GM23338 (cell line): ENCODE results near the gene CAD. TPM values are rescaled to one million over a fixed set of nuclear protein-coding genes. Genes with fewer than 3 reads are reported as not detected.

Experiments used
- ATAC-seq: fragments of 200-7000 bp; cut with Tn5 transposase; 3 replicates; pipeline ENCODE4 v1.9.1; 2020
- DNase-seq: peaks from one replicate; pipeline ENCODE4 v3.0.0-alpha.2; 2015; ENCODE audit warnings: low spot score
- H2AFZ ChIP-seq: fragments of 200-600 bp; sonication (generic); 2 replicates; pipeline ENCODE4 v1.8.0; 2016; ENCODE audit warnings: antibody characterized with exemption, mild to moderate bottlenecking, moderate library complexity
- H3F3A ChIP-seq: fragments of 200-600 bp; sonication (generic); replicated peaks from 2 replicates; pipeline ENCODE4 v1.8.0; 2017; ENCODE audit warnings: antibody characterized with exemption, mixed run types, low read depth
- H3K27ac ChIP-seq: fragments of 200-600 bp; sonication (generic); 2 replicates; pipeline ENCODE4 v1.6.1; 2016; ENCODE audit warnings: low read depth
- H3K27me3 ChIP-seq: fragments of 200-600 bp; sonication (generic); 2 replicates; pipeline ENCODE4 v1.8.0; 2016; ENCODE audit warnings: mild to moderate bottlenecking, mixed run types, moderate library complexity; ENCODE audit not compliant: insufficient read depth
- H3K36me3 ChIP-seq: fragments of 200-600 bp; sonication (generic); 2 replicates; pipeline ENCODE4 v1.8.0; 2016; ENCODE audit warnings: mild to moderate bottlenecking; ENCODE audit not compliant: insufficient read depth
- H3K4me1 ChIP-seq: fragments of 200-600 bp; sonication (generic); 2 replicates; pipeline ENCODE4 v1.8.0; 2016; ENCODE audit warnings: mild to moderate bottlenecking, moderate library complexity; ENCODE audit not compliant: insufficient read depth
- H3K4me2 ChIP-seq: fragments of 200-600 bp; sonication (generic); 2 replicates; pipeline ENCODE4 v1.7.1; 2017; ENCODE audit warnings: mixed run types
- H3K4me3 ChIP-seq: fragments of 200-600 bp; sonication (generic); 2 replicates; pipeline ENCODE4 v1.6.1; 2016; ENCODE audit warnings: mixed run types
- H3K79me2 ChIP-seq: fragments of 200-600 bp; sonication (generic); replicated peaks from 2 replicates; pipeline ENCODE4 v1.8.0; 2017; ENCODE audit warnings: mild to moderate bottlenecking; ENCODE audit not compliant: insufficient read depth
- H3K9me2 ChIP-seq: fragments of 200-600 bp; sonication (generic); 2 replicates; pipeline ENCODE4 v1.8.0; 2017; ENCODE audit not compliant: insufficient read depth
- H4K20me1 ChIP-seq: fragments of 200-600 bp; sonication (generic); replicated peaks from 2 replicates; pipeline ENCODE4 v1.8.0; 2017; ENCODE audit warnings: mild to moderate bottlenecking; ENCODE audit not compliant: insufficient read depth
- H3K27ac Mint-ChIP-seq: 2 replicates; pipeline ENCODE4 v1.8.0; 2020; ENCODE audit warnings: inconsistent platforms, mild to moderate bottlenecking, moderate library complexity, mixed read lengths
- H3K27me3 Mint-ChIP-seq: 3 replicates; pipeline ENCODE4 v1.8.0; 2022; ENCODE audit warnings: low read depth, mild to moderate bottlenecking, moderate library complexity, mixed read lengths, inconsistent platforms; ENCODE audit not compliant: insufficient read depth, poor library complexity
- H3K36me3 Mint-ChIP-seq: 3 replicates; pipeline ENCODE4 v1.8.0; 2021; ENCODE audit warnings: low read depth, mild to moderate bottlenecking, inconsistent platforms, moderate library complexity, mixed read lengths
- H3K4me1 Mint-ChIP-seq: 3 replicates; pipeline ENCODE4 v1.8.0; 2020; ENCODE audit warnings: mild to moderate bottlenecking, inconsistent platforms, mixed read lengths
- H3K4me3 Mint-ChIP-seq: 3 replicates; pipeline ENCODE4 v1.8.0; 2021; ENCODE audit warnings: moderate library complexity, mild to moderate bottlenecking, inconsistent platforms, mixed read lengths
- H3K9me3 Mint-ChIP-seq: 3 replicates; pipeline ENCODE4 v1.8.0; 2020; ENCODE audit warnings: moderate library complexity, mild to moderate bottlenecking, inconsistent platforms, mixed read lengths
- CREB1 ChIP-seq: fragments of 250-450 bp; sonication (Bioruptor Pico); IDR thresholded peaks from 2 replicates; pipeline ENCODE4 v1.5.0; 2020; ENCODE audit warnings: low read depth, mild to moderate bottlenecking, moderate library complexity
- EZH2 ChIP-seq: fragments of 200-600 bp; sonication (generic); IDR thresholded peaks from one replicate; pipeline ENCODE4 v1.8.0; 2017; ENCODE audit warnings: antibody characterized with exemption, mild to moderate bottlenecking, low read depth; ENCODE audit not compliant: unreplicated experiment
- EZH2phosphoT487 ChIP-seq: fragments of 200-600 bp; sonication (generic); IDR thresholded peaks from one replicate; pipeline ENCODE4 v1.8.1; 2018; ENCODE audit warnings: antibody characterized with exemption; ENCODE audit not compliant: unreplicated experiment
- JUNB ChIP-seq: IDR thresholded peaks from one replicate; pipeline ENCODE4 v1.6.1; 2016; ENCODE audit warnings: antibody characterized with exemption; ENCODE audit not compliant: unreplicated experiment
- NANOG ChIP-seq: IDR thresholded peaks from 2 replicates; pipeline ENCODE4 v1.6.1; 2016; ENCODE audit warnings: antibody characterized with exemption, borderline replicate concordance
- POLR2AphosphoS5 ChIP-seq: IDR thresholded peaks from 2 replicates; pipeline ENCODE4 v1.6.1; 2016; ENCODE audit warnings: antibody characterized with exemption, low read depth
- STAT1 ChIP-seq: IDR thresholded peaks from one replicate; pipeline ENCODE4 v1.6.1; 2016; ENCODE audit warnings: antibody characterized with exemption; ENCODE audit not compliant: unreplicated experiment
- ZNF114 ChIP-seq: fragments of 250-450 bp; sonication (Bioruptor Pico); IDR thresholded peaks from 2 replicates; pipeline ENCODE4 v1.5.0; 2020; ENCODE audit warnings: mild to moderate bottlenecking, moderate library complexity
- ZNF331 ChIP-seq: fragments of 250-450 bp; sonication (Bioruptor Pico); IDR thresholded peaks from 2 replicates; pipeline ENCODE4 v1.5.0; 2020; ENCODE audit warnings: low read depth, mild to moderate bottlenecking, moderate library complexity
- ZNF462 ChIP-seq: fragments of 250-450 bp; sonication (Bioruptor Pico); IDR thresholded peaks from 2 replicates; pipeline ENCODE4 v1.5.0; 2020; ENCODE audit warnings: mild to moderate bottlenecking, moderate library complexity
- polyA plus RNA-seq: library from polyadenylated mRNA; unstranded; fragments of >200 nt; fragmentation: Nextera tagmentation; extraction: Ambion mirVana; gene quantifications from 2 replicates; pipeline ENCODE4 v1.2.1, GENCODE V29; 2016
- total RNA-seq: library from RNA; depleted of rRNA; stranded (reverse); fragments of >200 nt; shearing (Covaris generic); gene quantifications from 2 replicates; pipeline ENCODE4 v1.2.3, GENCODE V29; 2014
- TF ChIP-seq, protein P1 (sequence below), 2 experiments: fragments of 200-600 bp in 1 of 2; sonication (generic) in 1 of 2; conservative IDR thresholded peaks; 2 replicates each; pipeline versions ENCODE4 v1.5.1 to v1.6.1; 2016 to 2017; ENCODE audit warnings: antibody characterized with exemption in 2 of 2, low read depth in 2 of 2, mild to moderate bottlenecking in 2 of 2, moderate library complexity in 1 of 2
- TF ChIP-seq, protein P2 (sequence below): IDR thresholded peaks from one replicate; pipeline ENCODE4 v1.6.1; 2018; ENCODE audit warnings: antibody characterized with exemption; ENCODE audit not compliant: unreplicated experiment
- TF ChIP-seq, protein P3 (sequence below): IDR thresholded peaks from 2 replicates; pipeline ENCODE4 v1.6.1; 2016; ENCODE audit warnings: antibody characterized with exemption

Gene CAD
- total and polyA plus RNA-seq, 2 experiments from 2014 or later = 38.1 to 147 TPM

DNA sequence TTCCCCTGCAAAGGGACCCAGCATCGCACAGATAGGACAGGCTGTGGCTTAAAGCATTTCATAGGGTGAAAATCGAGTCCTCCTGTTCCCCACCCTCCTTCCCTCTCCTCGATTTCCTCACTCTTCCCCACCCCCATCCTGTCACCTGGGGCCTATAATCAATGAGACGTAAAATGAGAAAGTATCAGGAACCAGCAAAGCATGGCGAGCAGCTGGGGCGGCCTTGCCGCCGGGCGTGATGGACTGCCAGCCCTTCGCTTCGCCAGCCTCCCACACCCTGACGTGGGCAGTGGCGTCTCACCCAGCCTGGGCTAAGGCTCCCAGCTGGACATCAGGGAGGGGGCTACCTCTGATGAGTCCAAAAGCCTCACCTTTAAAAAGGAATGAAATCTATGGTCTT is 34.6 kb downstream of the CAD start:
- no peaks in the 10 kb centered on the region for H3K9me2 ChIP-seq
- H3K4me2 ChIP-seq = no peak overlapping the region
- peaks cover 12% of the 10 kb centered on the region for H3F3A ChIP-seq
- no peaks in the 10 kb centered on the region for H3K36me3 ChIP-seq
- peaks cover 14% of the 10 kb centered on the region for H3K27me3 ChIP-seq
- Mint-ChIP-seq H3K4me3 (no peak overlapping the region), H3K27ac (no peak overlapping the region), H3K4me1 (peaks cover 18% of the 10 kb centered on the region), H3K36me3 (no peaks in the 10 kb centered on the region; the same call in 2 of the 3 replicates), H3K9me3 (no peaks in the 10 kb centered on the region), H3K27me3 (peaks cover 20% of the 10 kb centered on the region)
- DNase-seq (no peak), ATAC-seq (no peak)
- H3K27ac ChIP-seq = no peak overlapping the region
- no peaks in the 10 kb centered on the region for H4K20me1 ChIP-seq
- H2AFZ ChIP-seq = no peak overlapping the region
- no peak overlapping the region for H3K4me3 ChIP-seq
- H3K79me2 ChIP-seq = no peaks in the 10 kb centered on the region
- TF ChIP-seq JUNB (no peak), POLR2AphosphoS5 (no peak), STAT1 (no peak), NANOG (no peak), ZNF114 (CRISPR knock-in tag) (no peak), ZNF331 (no peak), CREB1 (CRISPR knock-in tag) (no peak), EZH2 (no peak), ZNF462 (CRISPR knock-in tag) (no peak), EZH2phosphoT487 (no peak)
- TF ChIP-seq, protein P1, sequence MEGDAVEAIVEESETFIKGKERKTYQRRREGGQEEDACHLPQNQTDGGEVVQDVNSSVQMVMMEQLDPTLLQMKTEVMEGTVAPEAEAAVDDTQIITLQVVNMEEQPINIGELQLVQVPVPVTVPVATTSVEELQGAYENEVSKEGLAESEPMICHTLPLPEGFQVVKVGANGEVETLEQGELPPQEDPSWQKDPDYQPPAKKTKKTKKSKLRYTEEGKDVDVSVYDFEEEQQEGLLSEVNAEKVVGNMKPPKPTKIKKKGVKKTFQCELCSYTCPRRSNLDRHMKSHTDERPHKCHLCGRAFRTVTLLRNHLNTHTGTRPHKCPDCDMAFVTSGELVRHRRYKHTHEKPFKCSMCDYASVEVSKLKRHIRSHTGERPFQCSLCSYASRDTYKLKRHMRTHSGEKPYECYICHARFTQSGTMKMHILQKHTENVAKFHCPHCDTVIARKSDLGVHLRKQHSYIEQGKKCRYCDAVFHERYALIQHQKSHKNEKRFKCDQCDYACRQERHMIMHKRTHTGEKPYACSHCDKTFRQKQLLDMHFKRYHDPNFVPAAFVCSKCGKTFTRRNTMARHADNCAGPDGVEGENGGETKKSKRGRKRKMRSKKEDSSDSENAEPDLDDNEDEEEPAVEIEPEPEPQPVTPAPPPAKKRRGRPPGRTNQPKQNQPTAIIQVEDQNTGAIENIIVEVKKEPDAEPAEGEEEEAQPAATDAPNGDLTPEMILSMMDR (conservative IDR thresholded peaks at IDR 0.05; ENCODE audit: low read depth in 2 of 2) = no peak
- TF ChIP-seq, protein P2, sequence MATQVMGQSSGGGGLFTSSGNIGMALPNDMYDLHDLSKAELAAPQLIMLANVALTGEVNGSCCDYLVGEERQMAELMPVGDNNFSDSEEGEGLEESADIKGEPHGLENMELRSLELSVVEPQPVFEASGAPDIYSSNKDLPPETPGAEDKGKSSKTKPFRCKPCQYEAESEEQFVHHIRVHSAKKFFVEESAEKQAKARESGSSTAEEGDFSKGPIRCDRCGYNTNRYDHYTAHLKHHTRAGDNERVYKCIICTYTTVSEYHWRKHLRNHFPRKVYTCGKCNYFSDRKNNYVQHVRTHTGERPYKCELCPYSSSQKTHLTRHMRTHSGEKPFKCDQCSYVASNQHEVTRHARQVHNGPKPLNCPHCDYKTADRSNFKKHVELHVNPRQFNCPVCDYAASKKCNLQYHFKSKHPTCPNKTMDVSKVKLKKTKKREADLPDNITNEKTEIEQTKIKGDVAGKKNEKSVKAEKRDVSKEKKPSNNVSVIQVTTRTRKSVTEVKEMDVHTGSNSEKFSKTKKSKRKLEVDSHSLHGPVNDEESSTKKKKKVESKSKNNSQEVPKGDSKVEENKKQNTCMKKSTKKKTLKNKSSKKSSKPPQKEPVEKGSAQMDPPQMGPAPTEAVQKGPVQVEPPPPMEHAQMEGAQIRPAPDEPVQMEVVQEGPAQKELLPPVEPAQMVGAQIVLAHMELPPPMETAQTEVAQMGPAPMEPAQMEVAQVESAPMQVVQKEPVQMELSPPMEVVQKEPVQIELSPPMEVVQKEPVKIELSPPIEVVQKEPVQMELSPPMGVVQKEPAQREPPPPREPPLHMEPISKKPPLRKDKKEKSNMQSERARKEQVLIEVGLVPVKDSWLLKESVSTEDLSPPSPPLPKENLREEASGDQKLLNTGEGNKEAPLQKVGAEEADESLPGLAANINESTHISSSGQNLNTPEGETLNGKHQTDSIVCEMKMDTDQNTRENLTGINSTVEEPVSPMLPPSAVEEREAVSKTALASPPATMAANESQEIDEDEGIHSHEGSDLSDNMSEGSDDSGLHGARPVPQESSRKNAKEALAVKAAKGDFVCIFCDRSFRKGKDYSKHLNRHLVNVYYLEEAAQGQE = no peak
- TF ChIP-seq, protein P3, sequence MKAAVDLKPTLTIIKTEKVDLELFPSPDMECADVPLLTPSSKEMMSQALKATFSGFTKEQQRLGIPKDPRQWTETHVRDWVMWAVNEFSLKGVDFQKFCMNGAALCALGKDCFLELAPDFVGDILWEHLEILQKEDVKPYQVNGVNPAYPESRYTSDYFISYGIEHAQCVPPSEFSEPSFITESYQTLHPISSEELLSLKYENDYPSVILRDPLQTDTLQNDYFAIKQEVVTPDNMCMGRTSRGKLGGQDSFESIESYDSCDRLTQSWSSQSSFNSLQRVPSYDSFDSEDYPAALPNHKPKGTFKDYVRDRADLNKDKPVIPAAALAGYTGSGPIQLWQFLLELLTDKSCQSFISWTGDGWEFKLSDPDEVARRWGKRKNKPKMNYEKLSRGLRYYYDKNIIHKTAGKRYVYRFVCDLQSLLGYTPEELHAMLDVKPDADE = no peak
- peaks cover 10% of the 10 kb centered on the region for H3K4me1 ChIP-seq
